Thyroid gland (tissue), 4 donors: ENCODE data around the gene MPIG6B. TPM values are rescaled to one million over a fixed set of nuclear protein-coding genes. Genes with fewer than 3 reads are reported as not detected.
"Not testable (repeated sequence)": the region's sequence is repeated elsewhere in the genome, so short reads cannot be mapped to it uniquely, and the experiment has no call there.

Source experiments
- DNase-seq, 2 donors: peaks; one replicate each; pipeline ENCODE4 v3.0.0-alpha.2; 2019
- H3K27ac ChIP-seq, 3 donors: fragments of 200-600 bp; sonication (generic); 1 replicate in 2 of 3; 2 replicates in 1 of 3; pipeline ENCODE4 v1.5.1; 2016 to 2019; ENCODE audit warnings: mild to moderate bottlenecking in 1 of 3, moderate library complexity in 1 of 3
- H3K27me3 ChIP-seq: fragments of 200-600 bp; sonication (generic); one replicate; pipeline ENCODE4 v1.5.1; 2019
- H3K36me3 ChIP-seq, 2 donors: fragments of 200-600 bp; sonication (generic); one replicate each; pipeline ENCODE4 v1.5.1; 2016 to 2019
- H3K4me1 ChIP-seq, 2 donors: fragments of 200-600 bp; sonication (generic); one replicate each; pipeline ENCODE4 v1.5.1; 2017 to 2019
- H3K4me3 ChIP-seq, 3 donors: fragments of 200-600 bp; sonication (generic); replicated peaks in 1 of 3; 1 replicate in 2 of 3; 2 replicates in 1 of 3; pipeline ENCODE4 v1.5.1; 2016; ENCODE audit warnings: mild to moderate bottlenecking in 1 of 3
- H3K9me3 ChIP-seq: fragments of 200-600 bp; sonication (generic); one replicate; pipeline ENCODE4 v1.5.1; 2017
- POLR2A ChIP-seq, 2 donors: fragments of 450-650 bp; IDR thresholded peaks; one replicate each; pipeline ENCODE4 v1.6.1; 2017; ENCODE audit warnings: antibody characterized with exemption in 2 of 2, mild to moderate bottlenecking in 2 of 2, moderate library complexity in 1 of 2
- WGBS, 2 donors: methylation state at CpG; one replicate each; pipeline ENCODE4 v1.1.5; 2017; 5-methylcytosine and 5-hydroxymethylcytosine counted together
- intact Hi-C: fragments of 100-400 bp; cut with DNase I; formaldehyde crosslinking; loops from one replicate; pipeline ENCODE4 v1.15.1; 2023
- total RNA-seq, 4 donors: library from RNA; depleted of rRNA; stranded (reverse); fragments of >200 nt; gene quantifications; one replicate each; pipeline ENCODE4 v1.2.3, GENCODE V29; 2016
- TF ChIP-seq, protein P1 (sequence below), 6 experiments: fragments of 200-600 bp in 3 of 6; fragments of 450-650 bp in 3 of 6; sonication (generic) in 3 of 6; IDR thresholded peaks; one replicate each; pipeline ENCODE4 v1.5.1; 2016 to 2019; ENCODE audit warnings: antibody characterized with exemption in 6 of 6, mild to moderate bottlenecking in 2 of 6, inconsistent platforms in 1 of 6, moderate library complexity in 1 of 6

MPIG6B gene
- total RNA-seq, 4 donors from 2014 or later: 0.54 to 1.8 TPM; not detected in 2

DNA sequence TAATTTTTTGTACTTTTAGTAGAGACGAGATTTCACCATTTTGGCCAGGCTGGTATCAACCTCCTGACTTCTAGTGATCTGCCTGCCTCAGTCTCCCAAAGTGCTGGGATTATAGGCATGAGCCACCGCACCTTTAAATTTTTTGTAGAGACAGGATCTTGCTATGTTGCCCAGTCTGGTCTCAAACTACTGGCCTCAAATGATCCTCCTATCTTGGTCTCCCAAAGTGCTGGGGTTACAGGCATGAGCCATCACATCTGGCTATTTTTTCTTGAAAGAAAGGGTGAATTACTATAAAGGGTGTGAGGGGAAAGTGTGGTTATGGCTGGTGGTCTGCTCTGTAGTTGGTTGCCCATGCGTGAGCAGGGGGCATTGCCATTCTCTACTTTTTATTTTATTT, 14.9 kb upstream of the MPIG6B start:
- DNase-seq: no peak
- TF ChIP-seq, protein P1, sequence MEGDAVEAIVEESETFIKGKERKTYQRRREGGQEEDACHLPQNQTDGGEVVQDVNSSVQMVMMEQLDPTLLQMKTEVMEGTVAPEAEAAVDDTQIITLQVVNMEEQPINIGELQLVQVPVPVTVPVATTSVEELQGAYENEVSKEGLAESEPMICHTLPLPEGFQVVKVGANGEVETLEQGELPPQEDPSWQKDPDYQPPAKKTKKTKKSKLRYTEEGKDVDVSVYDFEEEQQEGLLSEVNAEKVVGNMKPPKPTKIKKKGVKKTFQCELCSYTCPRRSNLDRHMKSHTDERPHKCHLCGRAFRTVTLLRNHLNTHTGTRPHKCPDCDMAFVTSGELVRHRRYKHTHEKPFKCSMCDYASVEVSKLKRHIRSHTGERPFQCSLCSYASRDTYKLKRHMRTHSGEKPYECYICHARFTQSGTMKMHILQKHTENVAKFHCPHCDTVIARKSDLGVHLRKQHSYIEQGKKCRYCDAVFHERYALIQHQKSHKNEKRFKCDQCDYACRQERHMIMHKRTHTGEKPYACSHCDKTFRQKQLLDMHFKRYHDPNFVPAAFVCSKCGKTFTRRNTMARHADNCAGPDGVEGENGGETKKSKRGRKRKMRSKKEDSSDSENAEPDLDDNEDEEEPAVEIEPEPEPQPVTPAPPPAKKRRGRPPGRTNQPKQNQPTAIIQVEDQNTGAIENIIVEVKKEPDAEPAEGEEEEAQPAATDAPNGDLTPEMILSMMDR (IDR thresholded peaks at IDR 0.05): no peak
- TF ChIP-seq POLR2A (IDR thresholded peaks at IDR 0.05): no peak
- Histone ChIP-seq H3K4me1 (peaks cover 1 to 19% of the 10 kb centered on the region in 2 donors), H3K27me3 (no peaks in the 10 kb centered on the region), H3K9me3 (no peaks in the 10 kb centered on the region), H3K4me3 (no peak overlapping the region), H3K27ac (no peak overlapping the region), H3K36me3 (no peaks in the 10 kb centered on the region)
- intact Hi-C loops: no loop called here
- WGBS, 2 donors: 90 to 91% methylated on average over 3 of the region's 3 CpGs

DNA sequence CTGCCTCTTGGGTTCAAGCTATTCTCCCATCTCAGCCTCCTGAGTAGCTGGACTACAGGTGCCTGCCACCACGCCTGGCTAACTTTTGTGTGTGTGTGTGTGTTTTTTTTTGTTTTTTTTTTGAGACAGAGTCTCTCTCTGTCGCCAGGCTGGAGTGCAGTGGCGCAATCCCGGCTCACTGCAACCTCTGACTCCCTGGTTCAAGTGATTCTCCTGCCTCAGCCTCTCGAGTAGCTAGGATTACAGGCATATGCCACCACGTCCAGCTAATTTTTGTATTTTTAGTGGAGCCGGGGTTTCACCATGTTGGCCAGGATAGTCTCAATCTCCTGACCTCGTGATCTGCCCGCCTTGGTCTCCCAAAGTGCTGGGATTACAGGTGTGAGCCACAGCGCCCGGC, 14.0 kb upstream of the MPIG6B start:
- intact Hi-C loops, H3K4me3 ChIP-seq, H3K36me3 ChIP-seq, H3K9me3 ChIP-seq, H3K27ac ChIP-seq, H3K27me3 ChIP-seq: not testable (repeated sequence)
- H3K4me1 ChIP-seq: peaks cover 10 to 23% of the 10 kb centered on the region in 2 donors
- 63 to 75% methylated on average over 10 to 11 of the region's 11 CpGs for WGBS, 2 donors
- peak; percentile 37 to 48 for DNase-seq

DNA sequence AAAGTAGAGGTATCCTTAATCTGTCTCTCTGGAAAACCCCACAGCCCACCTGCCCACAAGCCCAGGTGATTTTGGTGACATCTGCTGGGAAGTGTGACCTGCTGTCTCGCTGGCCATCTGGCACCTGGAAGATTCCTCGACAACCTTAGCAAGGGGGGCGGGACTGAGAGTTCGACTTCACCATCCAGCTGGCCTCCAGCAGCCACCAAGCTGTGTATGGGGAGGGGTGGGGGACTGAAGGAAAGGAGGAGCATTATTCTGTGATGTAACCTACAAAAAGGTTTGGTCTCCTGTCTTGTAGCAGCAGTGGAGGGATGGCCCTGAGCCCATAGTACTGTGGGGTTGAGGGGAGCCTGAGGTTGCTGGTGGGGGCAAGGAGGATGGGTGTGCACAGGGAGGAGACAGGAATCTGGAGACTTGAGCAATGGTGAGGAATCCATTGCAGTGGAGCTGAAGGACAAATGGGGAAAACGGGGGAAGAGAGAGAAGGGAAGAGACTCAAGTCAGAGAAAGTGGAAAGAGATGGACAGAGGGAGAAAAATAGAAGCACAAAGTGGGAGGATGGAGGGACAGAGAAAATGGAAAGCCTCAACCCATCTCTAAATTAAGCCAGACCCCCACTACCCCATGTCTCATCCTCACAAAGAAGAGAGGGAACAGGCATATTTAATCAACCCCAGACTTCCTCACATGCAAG, 12.5 kb upstream of the MPIG6B start:
- no peaks in the 10 kb centered on the region for H3K9me3 ChIP-seq
- H3K4me3 ChIP-seq: no peak overlapping the region
- DNase-seq: no peak
- WGBS, 2 donors: 72 to 75% methylated on average over 5 of the region's 5 CpGs
- H3K27ac ChIP-seq: no peak overlapping the region
- H3K4me1 ChIP-seq: peaks cover 15 to 28% of the 10 kb centered on the region in 2 donors
- intact Hi-C loops: no loop called here
- no peaks in the 10 kb centered on the region for H3K36me3 ChIP-seq
- no peaks in the 10 kb centered on the region for H3K27me3 ChIP-seq
- no peak for TF ChIP-seq POLR2A (IDR thresholded peaks at IDR 0.05)
- TF ChIP-seq, protein P1 (IDR thresholded peaks at IDR 0.05): no peak

DNA sequence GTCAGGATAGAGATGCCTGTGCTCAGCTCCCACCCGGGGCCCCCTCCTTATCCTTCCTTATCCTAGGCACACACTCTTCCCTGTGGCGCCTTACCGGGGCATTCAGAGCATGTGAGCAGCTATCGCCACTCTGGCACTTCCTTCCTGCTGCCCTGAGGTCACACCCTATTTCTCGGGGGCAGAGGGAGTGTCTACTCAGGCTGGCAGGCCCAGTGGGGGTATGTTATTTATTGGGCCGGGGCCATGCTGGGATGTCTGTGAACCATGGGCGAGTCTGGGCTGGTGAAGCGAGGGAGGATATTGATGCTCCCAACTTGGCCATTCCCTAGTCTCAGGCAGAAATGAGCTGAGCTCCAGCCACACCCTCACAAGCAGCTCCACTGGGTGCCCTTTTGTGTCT, 11.9 kb upstream of the MPIG6B start:
- WGBS, 2 donors: 65 to 73% methylated on average over 8 of the region's 8 CpGs
- intact Hi-C loops: no loop called here
- no peaks in the 10 kb centered on the region for H3K9me3 ChIP-seq
- no peak overlapping the region for H3K27ac ChIP-seq
- H3K36me3 ChIP-seq: no peaks in the 10 kb centered on the region
- no peaks in the 10 kb centered on the region for H3K27me3 ChIP-seq
- H3K4me3 ChIP-seq: no peak overlapping the region
- TF ChIP-seq, protein P1 (IDR thresholded peaks at IDR 0.05): no peak
- TF ChIP-seq POLR2A (IDR thresholded peaks at IDR 0.05): no peak
- DNase-seq: no peak
- peaks cover 15 to 28% of the 10 kb centered on the region in 2 donors for H3K4me1 ChIP-seq

DNA sequence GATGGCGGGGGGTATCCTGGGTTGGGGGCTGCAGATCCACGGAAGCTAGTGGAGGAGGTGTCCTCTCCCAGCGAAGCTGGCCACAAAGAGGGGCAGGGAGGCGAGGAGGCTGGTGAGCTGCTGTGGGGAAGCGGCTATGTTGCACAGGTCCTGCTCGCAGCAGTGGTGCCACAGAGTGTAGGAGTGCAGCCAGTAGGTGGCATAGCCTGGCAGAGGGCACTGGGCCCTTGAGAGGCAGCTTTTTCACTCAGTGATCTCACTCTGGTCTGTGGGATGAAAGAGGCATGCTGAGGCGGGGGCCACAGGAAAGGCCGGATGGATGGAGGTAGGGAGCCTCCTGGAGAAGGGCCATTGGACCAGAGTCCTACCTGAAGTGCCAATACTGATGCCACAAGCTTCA, 10.9 kb upstream of the MPIG6B start:
- no peak overlapping the region for H3K27ac ChIP-seq
- H3K27me3 ChIP-seq: no peaks in the 10 kb centered on the region
- TF ChIP-seq, protein P1 (IDR thresholded peaks at IDR 0.05): no peak
- no peak for TF ChIP-seq POLR2A (IDR thresholded peaks at IDR 0.05)
- 87 to 93% methylated on average over 8 of the region's 8 CpGs for WGBS, 2 donors
- peaks cover 15 to 29% of the 10 kb centered on the region in 2 donors for H3K4me1 ChIP-seq
- no peaks in the 10 kb centered on the region for H3K36me3 ChIP-seq
- intact Hi-C loops: no loop called here
- no peaks in the 10 kb centered on the region for H3K9me3 ChIP-seq
- no peak overlapping the region for H3K4me3 ChIP-seq
- no peak for DNase-seq
